Muscle of back (tissue), 11 donors: Measurements from ENCODE around the gene GFOD2. TPM values are rescaled to one million over a fixed set of nuclear protein-coding genes. Genes with fewer than 3 reads are reported as not detected.

ENCODE experiments used
- DNase-seq, 3 donors: peaks; one replicate each; pipeline versions ENCODE4 v3.0.0 to v3.0.0-alpha.2; 2013
- polyA plus RNA-seq, 10 donors: library from polyadenylated mRNA; unstranded; fragments of 120-200 nt; gene quantifications; one replicate each; pipeline ENCODE4 v1.2.1, GENCODE V29; 2013; ENCODE audit not compliant: insufficient read length in 10 of 10

GFOD2 gene
- polyA plus RNA-seq, 10 donors: 11.5 to 19.8 (median 13.7) TPM

- DNase-seq: peak in 1 of 3 donors; percentile 1
Measured at GRCh38 chr16:67647111-67647651, 71.9 kb downstream of the GFOD2 start.

DNA sequence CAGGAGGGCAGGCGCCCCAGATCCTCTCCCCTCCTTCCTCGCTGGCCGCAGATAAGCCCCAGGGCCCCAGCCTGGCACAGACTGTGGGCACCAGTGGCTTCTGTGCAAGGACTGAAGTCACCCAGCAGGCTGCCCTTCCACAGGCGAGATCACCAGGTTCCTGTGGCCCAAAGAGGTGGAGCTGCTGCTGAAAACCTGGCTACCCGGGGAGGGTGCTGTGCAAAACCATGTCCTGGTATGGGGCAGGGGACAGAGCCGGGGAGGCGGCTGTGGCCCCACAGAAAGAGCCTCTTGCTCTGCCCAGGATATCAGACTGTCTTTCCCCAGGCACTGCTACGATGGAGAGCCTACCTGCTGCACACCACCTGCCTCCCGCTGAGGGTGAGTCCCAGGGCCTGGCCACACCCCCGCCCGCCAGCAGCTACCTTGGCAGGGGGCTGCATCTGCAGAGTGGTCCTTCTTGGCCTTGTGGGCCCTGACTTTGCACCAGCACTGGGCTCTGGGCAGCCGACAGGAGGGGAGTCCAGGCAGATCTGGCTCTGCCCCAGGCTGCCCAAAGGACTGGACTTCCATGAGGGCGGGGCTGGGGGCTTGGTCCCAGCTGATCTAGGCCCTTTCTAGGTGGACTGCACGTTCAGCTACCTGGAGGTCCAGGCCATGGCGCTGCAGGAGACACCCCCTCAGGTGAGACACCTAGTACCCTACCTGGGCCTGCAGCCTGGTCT lies 73.6 kb downstream of the GFOD2 start:
- no peak for DNase-seq

- no peak for DNase-seq
Measured at GRCh38 chr16:67644038-67644437, 75.1 kb downstream of the GFOD2 start.

DNA sequence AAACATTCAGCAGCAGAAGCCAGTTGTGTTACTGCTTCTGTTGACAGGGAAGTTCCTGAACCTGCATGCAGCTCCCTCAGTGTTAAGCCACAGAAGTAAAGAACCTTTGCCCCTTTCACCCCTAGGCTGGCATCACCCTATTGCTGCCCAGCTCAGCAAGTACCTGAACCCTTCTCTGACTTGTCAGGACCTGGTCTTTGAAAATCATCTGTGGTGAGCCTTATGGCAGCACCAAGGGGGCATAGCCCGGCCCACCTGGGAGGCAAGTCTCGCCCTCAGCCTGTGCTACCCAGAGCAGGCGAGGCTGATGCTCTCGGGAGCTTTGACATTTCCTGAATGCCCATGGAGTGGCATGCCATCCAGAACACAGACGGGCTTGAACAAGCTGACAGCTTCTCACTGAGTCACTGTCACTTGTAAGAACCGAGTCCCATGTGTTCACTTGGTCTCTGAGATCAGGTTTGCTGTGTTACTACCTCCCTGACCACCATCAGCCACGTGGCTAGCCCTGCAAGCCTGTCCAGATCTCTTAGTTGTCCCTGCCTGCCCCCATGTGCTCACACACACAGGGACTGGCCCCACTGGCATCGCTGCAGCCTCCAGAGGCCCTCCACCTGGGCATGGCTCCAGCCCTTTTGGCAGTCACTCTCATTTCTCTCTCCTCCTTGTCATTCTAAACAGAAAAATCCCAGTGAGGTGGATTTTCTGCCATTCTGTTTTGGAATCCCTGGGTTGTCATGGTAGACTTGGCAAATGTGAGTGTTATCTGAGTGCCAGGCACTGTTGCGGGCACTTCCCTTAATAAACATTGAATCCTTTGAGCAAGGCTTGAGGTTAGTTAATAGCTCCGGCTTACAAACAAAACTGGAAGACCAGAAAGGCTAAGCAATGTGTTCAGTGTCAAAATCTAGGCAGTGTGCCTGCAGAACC lies 77.1 kb downstream of the GFOD2 start:
- no peak for DNase-seq

DNA sequence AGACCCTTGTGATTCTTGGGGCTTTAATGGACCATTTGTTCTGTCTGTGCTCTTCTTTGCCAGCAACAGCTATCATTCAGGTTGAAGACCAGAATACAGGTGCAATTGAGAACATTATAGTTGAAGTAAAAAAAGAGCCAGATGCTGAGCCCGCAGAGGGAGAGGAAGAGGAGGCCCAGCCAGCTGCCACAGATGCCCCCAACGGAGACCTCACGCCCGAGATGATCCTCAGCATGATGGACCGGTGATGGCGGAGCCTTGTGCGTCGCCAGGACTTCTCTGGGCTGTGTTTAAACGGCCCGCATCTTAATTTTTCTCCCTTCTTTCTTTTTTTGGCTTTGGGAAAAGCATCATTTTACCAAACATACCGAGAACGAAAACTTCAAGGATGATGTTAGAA lies 81.5 kb downstream of the GFOD2 start:
- no peak for DNase-seq

DNA sequence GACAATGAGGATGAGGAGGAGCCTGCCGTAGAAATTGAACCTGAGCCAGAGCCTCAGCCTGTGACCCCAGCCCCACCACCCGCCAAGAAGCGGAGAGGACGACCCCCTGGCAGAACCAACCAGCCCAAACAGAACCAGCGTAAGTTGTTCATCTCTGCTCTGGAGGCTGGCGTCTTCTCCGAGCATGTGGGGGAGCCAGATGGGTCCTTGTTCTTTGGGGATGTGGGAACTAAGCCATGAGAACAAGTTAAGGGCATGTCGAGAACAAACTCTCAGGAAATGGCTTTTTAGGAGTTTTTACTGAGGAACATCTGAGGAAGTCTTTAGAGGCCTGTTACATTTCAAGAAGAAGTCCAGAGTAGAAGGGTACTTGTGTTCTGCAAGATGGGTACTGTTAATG lies 82.4 kb downstream of the GFOD2 start:
- DNase-seq: no peak

- no peak for DNase-seq
Measured at GRCh38 chr16:67632415-67633172, 86.5 kb downstream of the GFOD2 start.

- no peak for DNase-seq
Measured at GRCh38 chr16:67628216-67628615, 90.9 kb downstream of the GFOD2 start.

Other genes with a start within 250 kb of the GFOD2 start
- 10 to 100 TPM; 51.9 to 64.9 (median 60.4) TPM for gene ATP6V0D1, start 238.2 kb downstream of the GFOD2 start, polyA plus RNA-seq
- gene AGRP, start 235.8 kb downstream of the GFOD2 start, polyA plus RNA-seq: under 1 TPM in 2 of 10 donors, not detected in 8; 0.22 to 0.28 TPM
- 10 to 100 TPM; 36.7 to 51.9 (median 42.5) TPM for gene RIPOR1, start 190.5 kb downstream of the GFOD2 start, polyA plus RNA-seq
- gene CTCF, start 156.8 kb downstream of the GFOD2 start, polyA plus RNA-seq: 10 to 100 TPM; 37.2 to 50.1 (median 41.7) TPM
- 1 to 10 TPM in 2 of 10 donors, under 1 TPM in 8; 0.33 to 4.2 (median 0.55) TPM for gene CARMIL2, start 74.2 kb downstream of the GFOD2 start, polyA plus RNA-seq
- 10 to 100 TPM; 11.2 to 17.4 (median 14.1) TPM for gene ACD, start 59.1 kb downstream of the GFOD2 start, polyA plus RNA-seq
- gene PARD6A, start 58.4 kb downstream of the GFOD2 start, polyA plus RNA-seq: 1 to 10 TPM in 6 of 10 donors, under 1 TPM in 4; 0.40 to 1.4 (median 1.2) TPM
- 10 to 100 TPM in 1 of 10 donors, 1 to 10 TPM in 9; 5.9 to 11.2 (median 7.4) TPM for gene ENKD1, start 52.6 kb downstream of the GFOD2 start, polyA plus RNA-seq
- gene C16orf86, start 52.5 kb downstream of the GFOD2 start, polyA plus RNA-seq: 1 to 10 TPM; 1.5 to 3.0 (median 2.3) TPM
- 10 to 100 TPM; 14.1 to 27.2 (median 20.3) TPM for gene RANBP10, start 87.2 kb upstream of the GFOD2 start, polyA plus RNA-seq
- gene TSNAXIP1, start 87.6 kb upstream of the GFOD2 start, polyA plus RNA-seq: 1 to 10 TPM; 1.1 to 3.5 (median 1.6) TPM
- gene THAP11, start 123.0 kb upstream of the GFOD2 start, polyA plus RNA-seq: 10 to 100 TPM; 20.1 to 29.7 (median 24.6) TPM
- 100 to 1,000 TPM; 104 to 135 (median 122) TPM for gene NUTF2, start 127.6 kb upstream of the GFOD2 start, polyA plus RNA-seq
- 10 to 100 TPM; 20.8 to 47.6 (median 34.1) TPM for gene CENPT, start 128.4 kb upstream of the GFOD2 start, polyA plus RNA-seq
- 100 to 1,000 TPM in 5 of 10 donors, 10 to 100 TPM in 5; 85.2 to 115 (median 100) TPM for gene EDC4, start 153.7 kb upstream of the GFOD2 start, polyA plus RNA-seq
- gene NRN1L, start 165.6 kb upstream of the GFOD2 start, polyA plus RNA-seq: 1 to 10 TPM in 3 of 10 donors, under 1 TPM in 6, not detected in 1; 0.39 to 1.5 (median 0.53) TPM
- 10 to 100 TPM; 17.1 to 27.5 (median 20.7) TPM for gene PSKH1, start 173.9 kb upstream of the GFOD2 start, polyA plus RNA-seq
- 1 to 10 TPM; 1.5 to 5.4 (median 3.1) TPM for gene CTRL, start 212.5 kb upstream of the GFOD2 start, polyA plus RNA-seq
- 10 to 100 TPM; 18.4 to 35.8 (median 26.8) TPM for gene PSMB10, start 217.5 kb upstream of the GFOD2 start, polyA plus RNA-seq
- 10 to 100 TPM; 12.8 to 34.1 (median 21.9) TPM for gene LCAT, start 224.8 kb upstream of the GFOD2 start, polyA plus RNA-seq
- gene SLC12A4, start 249.3 kb upstream of the GFOD2 start, polyA plus RNA-seq: 10 to 100 TPM; 29.8 to 56.0 (median 40.7) TPM